ENCODE measurements around the gene RBM47.

RBM47 gene

DNA sequence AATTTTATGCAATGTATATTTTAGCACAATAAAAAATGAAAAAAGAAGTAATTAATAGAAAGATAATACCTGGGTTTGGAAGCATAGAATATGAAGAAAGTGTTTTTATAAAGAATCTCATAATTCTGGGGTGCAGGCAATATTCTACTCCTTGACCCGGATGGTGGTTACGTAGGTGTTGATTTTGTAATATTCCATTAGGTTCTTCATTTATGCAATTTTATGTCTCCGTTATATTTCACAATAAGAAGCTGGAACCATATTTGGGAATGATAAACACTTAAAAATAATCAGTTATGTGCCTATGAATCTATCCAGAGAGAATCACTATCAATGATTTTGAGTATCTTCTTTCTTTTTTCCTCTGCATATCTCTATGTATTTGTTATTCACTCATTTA lies 256.0 kb downstream of the RBM47 start:
- no peak overlapping the region for H3K27ac ChIP-seq (ENCODE audit: low read depth, low read length)
- no peak overlapping the region for H3K4me2 ChIP-seq (ENCODE audit: low read depth, low read length, poor library complexity, severe bottlenecking)
- no peaks in the 10 kb centered on the region for H3K36me3 ChIP-seq (ENCODE audit: low read length)
- H3K9me2 ChIP-seq (replicated peaks; ENCODE audit: insufficient read depth, low read length), result no peaks in the 10 kb centered on the region
- H3K79me2 ChIP-seq (ENCODE audit: insufficient read depth, low read length), result no peaks in the 10 kb centered on the region
- no peak for TF ChIP-seq EZH2phosphoT487 (conservative IDR thresholded peaks at IDR 0.05; ENCODE audit: low read length)
- no peak for TF ChIP-seq CTCF (IDR thresholded peaks at IDR 0.05; ENCODE audit: insufficient read depth, low read length, poor library complexity, severe bottlenecking)
- H3F3A ChIP-seq (ENCODE audit: insufficient read depth), result no peaks in the 10 kb centered on the region
- no peak overlapping the region for H2AFZ ChIP-seq (ENCODE audit: low read depth, low read length, severe bottlenecking)
- H3K9me3 ChIP-seq (ENCODE audit: insufficient read depth, low read length), result no peaks in the 10 kb centered on the region
- no peaks in the 10 kb centered on the region for H4K20me1 ChIP-seq (ENCODE audit: low read depth, low read length)
- no peak overlapping the region for H3K9ac ChIP-seq (ENCODE audit: low read length)
- H3K27me3 ChIP-seq (ENCODE audit: low read length), result no peaks in the 10 kb centered on the region
- H3K4me3 ChIP-seq (ENCODE audit: insufficient read depth, low read length, poor library complexity, severe bottlenecking), result no peak overlapping the region
